DMS153 (cell line): ENCODE data around the gene INCA1.

ENCODE experiments used
- DNase-seq: peaks from one replicate; lab custom pipeline; 2025; lab: John Stamatoyannopoulos, UW

Gene INCA1

DNA sequence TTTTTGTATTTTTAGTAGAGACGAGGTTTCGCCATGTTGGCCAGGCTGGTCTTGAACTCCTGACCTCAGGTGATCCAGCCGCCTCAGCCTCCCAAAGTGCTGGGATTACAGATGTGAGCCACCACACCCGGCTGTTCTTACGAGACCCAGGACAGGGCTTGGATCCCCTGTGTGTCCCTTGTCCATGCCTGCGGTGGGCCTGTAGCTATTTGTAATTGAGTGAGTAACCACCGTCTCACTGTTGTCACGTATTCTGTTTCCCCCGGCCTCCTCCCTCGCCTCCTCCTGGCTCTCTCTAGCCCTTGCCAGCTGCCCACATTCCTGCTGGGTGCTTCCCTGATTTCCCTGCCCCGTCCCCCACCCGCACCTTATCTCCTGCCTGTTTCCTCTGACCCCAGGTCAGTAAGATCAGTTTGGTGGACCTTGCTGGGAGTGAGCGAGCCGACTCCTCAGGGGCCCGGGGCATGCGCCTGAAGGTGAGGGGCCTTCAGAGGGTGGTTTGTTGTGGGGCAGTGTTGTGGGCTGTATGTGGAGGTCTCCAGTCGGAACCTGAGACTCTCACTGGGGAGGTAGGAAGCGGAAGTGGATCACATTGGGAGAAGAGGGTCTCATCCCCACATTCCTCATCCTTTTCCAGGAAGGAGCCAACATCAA, 6.0 kb upstream of the INCA1 start:
- DNase-seq: no peak

GRCh38 chr17:5002121-5002788, 4.9 kb upstream of the INCA1 start:
- DNase-seq: no peak

DNA sequence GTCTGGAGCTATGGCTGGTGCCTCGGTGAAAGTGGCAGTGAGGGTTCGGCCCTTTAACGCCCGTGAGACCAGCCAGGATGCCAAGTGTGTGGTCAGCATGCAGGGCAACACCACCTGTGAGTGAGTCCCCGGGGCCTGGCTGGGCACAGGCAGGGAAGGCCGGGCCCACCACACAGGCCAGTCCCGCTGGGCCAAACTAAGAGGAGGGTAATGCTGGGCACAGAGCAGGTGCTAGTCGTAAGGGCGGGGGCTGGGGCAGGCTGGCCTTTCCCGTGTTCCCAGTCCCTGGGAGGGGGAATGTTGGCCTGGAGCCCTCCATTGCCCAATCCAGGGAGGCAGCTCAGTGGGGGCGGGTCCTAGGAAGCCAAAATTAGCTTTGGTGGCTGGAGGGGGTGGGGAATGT, 2.9 kb upstream of the INCA1 start:
- no peak for DNase-seq

GRCh38 chr17:4999430-5000093, 2.2 kb upstream of the INCA1 start:
- DNase-seq: no peak

GRCh38 chr17:4998732-4999429, 1.6 kb upstream of the INCA1 start:
- no peak for DNase-seq

DNA sequence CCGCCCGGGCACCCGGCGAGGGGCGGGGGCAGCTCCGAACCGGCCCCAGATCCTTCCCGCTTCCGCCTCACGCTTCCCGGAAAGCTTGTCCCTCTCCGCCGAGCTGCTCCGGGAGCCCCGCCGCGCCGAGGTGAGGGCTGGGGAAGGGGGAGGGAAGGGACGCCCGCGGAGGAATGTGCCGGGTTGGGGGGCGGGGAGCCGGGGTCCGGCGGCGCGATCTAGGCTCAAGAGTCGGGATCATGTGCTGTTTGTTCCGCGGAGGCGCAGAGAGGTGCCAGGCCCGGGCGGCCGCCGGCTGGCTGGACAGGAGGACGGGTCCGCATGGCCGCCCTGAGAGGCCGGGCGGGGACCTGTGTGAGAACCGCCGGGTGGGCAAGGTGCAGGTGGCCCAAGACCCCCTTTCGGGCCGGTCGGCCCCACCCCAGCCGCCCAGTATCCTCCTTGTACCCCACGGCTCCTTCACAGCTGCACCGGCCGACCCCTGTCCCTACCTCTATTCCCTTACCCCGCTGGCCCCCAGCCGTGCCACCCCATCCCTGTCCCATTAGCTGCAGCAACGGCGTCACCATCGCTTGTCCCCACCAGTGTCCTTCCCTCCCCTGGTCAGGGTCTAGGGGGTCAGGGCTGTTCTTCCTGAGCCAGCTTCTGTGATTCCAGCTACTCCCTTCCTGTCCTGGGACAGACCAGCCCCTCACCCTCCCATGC, 857 bp upstream of the INCA1 start:
- no peak for DNase-seq

- DNase-seq: no peak
These were observed 3.2 kb downstream of the INCA1 start for GRCh38 chr17:4994081-4994595.

DNA sequence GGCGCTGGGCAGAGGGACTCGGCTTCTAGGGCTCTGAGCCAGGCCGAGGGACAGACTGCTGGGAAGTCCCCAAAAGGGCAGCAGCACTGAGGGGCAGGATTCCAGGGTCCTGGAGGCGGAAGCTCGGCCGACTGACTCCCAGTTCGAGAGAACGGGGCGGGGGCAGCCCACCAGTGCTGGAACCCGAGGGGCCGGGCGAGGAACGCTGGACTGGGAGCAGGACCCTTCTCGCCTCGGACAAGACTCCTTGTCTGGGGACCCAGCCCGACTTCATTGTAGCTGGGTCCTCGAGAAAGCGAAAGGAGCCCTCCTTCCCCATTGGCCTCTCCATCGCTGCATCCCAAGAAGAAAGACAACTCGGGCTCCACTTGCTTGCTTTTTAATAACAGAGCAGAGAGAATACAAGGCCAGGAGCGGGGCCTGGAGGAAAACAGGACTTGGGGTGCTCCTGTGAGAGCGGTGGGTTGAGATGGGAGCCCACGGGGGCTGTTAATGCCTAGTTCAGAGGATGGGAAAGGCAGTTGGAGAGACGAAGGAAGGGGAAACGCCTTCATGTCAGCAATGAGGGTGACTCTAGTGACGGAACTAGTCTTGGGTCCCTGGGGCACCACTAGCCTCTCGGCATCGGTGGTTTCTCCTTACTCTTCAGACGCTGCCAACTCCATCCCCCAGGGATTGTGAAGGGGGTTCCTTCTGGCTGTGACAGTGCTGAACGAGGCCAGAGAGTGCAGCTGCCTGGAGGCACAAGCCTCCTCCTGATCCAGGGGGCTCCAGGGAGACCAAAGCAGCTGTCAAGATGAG, 9.4 kb downstream of the INCA1 start:
- DNase-seq: no peak

DNA sequence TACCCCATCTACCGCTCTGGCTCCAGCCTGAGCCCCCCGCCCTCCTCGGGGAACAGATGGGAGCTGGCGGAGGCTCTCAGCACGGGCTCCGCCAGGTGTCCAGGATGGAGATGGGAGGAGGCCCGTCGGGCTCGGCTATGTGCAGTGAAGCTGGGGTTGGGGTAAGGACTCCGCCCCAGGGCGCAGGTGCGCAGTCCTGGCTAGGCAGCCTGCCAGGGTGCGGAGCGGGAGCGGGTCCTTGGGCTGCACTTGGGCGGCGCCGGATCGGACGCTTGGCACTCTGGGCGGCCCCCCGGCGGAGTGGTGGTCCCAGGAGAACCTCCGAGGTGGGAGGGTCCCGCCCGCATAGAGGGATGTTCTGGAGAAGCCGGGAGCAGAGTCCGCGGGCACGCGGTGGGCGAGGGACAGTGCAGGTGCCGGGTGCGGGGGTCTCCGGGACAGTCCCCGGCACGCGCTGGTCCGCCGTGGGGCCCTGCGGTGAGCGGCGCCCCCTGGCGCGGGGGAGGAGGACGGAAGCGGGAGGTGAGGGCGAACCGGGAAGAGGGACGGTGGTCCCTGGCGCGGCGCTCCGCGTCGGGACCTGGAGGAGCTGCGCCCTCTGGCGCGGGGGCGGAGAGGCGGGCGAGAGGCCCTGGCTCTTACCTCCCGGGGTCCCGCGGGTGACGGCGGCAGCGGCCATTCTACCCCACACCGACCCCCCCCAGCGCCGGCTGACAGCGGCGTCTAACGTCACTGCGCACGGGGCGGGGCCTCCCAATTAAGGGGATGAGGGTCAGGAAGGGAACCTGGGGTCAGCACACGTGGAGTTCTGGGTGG, 10.2 kb downstream of the INCA1 start, which contains the start of gene CAMTA2:
Gene CAMTA2, minus strand, starts transcription at position 725 of the 816 bp plus-strand sequence. CDS start 1,453 bp downstream, outside the sequence.
- DNase-seq: peak; percentile 16

GRCh38 chr17:4986403-4986802, 10.9 kb downstream of the INCA1 start:
- DNase-seq: no peak

DNA sequence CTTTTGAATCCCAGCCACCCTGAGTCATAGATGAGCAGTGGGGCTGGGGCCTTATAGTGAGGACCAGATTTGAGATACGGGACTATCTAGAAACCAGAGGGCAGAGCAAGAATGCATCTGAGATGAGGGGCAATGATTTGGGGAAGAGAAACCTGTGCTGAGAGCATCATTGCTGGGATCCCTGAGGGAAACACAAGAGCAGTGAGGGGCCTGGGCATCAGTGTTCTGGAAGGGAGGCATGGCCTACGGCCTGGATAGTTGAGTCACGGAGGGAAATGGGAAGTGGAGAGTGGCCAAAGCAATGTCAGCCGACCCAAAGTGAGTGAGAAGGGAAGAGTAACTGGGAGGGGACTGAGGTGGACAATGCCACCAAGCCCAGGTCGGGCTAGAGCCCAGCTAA, 15.0 kb downstream of the INCA1 start:
- DNase-seq: no peak

DNA sequence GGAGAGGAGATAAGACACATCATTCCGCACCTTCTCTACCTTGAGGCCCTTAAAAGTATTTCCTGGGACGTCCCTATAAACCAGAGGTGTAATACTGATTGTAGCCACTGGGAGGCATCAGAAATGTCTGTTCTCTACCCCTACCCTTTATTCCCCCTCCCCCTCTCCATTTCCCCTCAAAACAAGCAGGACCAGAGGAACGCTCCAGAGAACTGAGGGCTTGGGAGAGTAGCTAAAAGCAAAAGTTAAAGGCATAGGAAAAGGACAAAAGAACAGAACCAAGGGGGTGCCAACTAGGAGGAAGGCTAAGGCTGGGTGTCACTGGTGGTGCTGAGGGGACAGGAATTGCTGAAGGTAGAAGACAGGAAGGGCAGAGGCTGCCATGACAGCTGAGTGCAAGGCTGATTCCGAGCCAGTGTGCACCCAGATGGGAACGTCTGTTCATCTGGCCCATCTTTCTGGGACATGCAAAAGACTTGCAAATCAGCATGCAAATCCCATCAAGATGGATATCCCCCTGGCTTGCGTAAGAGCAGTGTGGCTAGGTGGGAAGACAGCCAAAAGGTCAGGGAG, 16.6 kb downstream of the INCA1 start:
- DNase-seq: no peak

GRCh38 chr17:4978726-4979125, 18.6 kb downstream of the INCA1 start:
- no peak for DNase-seq

GRCh38 chr17:4974115-4974670, 23.1 kb downstream of the INCA1 start:
- DNase-seq: no peak

DNA sequence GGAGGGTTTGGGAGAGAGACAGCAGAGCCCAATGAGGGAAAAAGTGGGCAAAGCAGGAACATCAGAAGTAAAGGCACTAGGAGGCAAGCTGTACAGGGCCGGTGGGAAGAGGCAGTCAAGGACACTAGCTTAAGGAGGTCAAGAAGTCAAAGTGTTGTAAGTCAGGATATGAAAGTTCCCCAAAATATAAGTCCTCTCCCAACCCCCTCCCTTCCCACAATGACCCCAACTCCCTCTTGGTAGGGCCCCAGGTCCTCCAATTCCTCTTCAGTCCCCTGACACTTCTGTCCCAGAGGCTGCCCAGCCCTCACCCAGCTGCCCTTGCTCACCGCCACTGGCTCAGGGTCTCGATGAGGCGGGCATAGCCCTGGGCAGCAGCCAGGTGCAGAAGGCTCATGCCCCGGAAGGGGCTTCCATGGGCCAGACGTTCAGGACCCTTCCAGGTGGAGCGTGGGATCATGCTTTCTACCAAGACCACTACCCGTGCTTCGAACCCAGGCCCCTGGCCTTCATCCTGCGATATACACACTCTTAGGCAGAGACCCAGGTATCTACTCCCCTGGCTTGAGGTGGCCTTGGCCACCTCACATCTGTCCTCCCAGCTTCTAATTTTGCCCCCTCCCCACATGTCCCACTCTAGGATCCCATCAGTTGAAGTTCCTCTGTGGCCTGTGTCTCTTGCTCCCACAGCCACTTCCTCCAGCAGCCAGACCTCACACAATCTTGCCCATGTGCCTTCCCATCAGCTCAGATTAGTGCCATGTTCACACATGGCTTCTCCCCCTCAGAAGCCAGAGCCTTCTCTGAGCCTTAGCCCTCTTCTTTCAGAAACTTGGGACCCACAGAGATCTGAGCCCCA, 23.8 kb downstream of the INCA1 start:
- no peak for DNase-seq

DNA sequence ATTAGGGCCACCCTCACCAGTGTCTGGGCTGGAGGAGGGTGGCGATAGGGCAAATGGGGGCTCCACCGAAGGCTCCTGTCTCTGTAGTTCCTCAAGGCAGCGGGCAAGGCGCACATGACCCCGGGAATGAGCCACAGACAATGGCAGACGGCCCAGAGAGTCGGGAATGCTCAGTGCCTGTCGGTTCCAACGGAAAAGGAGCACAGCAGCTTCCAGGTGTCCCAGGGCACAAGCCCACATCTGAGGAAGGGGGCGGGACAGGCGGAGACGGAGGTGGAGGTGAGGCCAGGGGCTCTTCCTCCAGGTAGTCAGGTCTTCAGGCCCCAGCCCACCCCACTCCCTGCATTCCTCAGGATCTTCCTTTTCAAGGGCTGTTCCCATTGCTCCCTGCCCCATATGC, 24.6 kb downstream of the INCA1 start:
- no peak for DNase-seq

DNA sequence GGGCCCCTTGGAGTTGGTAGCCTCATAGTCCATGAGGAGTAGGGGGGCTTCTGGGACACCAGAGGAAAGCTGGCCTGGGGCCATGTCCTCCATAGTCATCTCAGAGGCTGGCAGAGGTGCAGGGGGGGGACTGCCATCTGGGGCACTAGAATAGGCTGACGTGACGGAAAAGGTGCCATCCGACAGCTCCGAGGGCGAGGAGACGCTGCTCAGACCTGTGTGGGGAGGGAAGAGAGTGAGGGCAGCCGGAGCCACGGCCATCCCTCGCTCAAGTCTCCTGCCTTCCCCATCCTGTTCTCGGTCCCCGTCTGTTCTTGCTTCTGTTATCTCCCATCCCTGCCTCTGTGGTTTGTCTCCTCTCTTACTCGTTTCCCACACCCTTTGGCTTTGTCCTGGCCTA, 25.0 kb downstream of the INCA1 start:
- DNase-seq: no peak

DNA sequence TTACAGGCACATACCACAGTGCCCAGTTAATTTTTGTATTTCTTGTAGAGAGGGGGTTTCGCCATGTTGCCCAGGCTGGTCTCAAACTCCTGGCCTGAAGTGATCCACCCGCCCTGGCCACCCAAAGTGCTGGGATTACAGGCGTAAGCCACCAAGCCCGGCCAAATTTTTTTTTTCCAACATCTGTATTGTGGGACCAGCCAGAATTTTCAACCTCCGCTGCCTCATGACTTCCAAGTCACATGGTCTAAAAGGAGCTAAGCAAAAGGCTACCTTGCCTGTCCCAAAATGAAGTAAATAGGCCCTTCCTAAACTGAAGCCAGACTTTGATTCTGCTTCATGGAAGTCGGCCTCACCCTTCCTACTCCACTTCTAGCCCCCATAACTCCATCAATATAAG, 25.5 kb downstream of the INCA1 start:
- no peak for DNase-seq
